Stimulated activated naive CD8-positive, alpha-beta T cell treated with anti-CD3 and anti-CD28 coated beads, Interleukin-15, Interleukin-2, amounts not matched to agents 100 U/mL and 50 U/mL, for 24 hours (primary cell): ENCODE measurements around the gene ALPI.
"Not testable (repeated sequence)": the region's sequence is repeated elsewhere in the genome, so short reads cannot be mapped to it uniquely, and the experiment has no call there.

Experiments
- ATAC-seq: fragments of 150-1000 bp; cut with Tn5 transposase; one replicate; pipeline ENCODE4 v1.10.0; 2021
- DNase-seq: peaks from one replicate; pipeline ENCODE4 v3.0.0; 2021

ALPI gene

DNA sequence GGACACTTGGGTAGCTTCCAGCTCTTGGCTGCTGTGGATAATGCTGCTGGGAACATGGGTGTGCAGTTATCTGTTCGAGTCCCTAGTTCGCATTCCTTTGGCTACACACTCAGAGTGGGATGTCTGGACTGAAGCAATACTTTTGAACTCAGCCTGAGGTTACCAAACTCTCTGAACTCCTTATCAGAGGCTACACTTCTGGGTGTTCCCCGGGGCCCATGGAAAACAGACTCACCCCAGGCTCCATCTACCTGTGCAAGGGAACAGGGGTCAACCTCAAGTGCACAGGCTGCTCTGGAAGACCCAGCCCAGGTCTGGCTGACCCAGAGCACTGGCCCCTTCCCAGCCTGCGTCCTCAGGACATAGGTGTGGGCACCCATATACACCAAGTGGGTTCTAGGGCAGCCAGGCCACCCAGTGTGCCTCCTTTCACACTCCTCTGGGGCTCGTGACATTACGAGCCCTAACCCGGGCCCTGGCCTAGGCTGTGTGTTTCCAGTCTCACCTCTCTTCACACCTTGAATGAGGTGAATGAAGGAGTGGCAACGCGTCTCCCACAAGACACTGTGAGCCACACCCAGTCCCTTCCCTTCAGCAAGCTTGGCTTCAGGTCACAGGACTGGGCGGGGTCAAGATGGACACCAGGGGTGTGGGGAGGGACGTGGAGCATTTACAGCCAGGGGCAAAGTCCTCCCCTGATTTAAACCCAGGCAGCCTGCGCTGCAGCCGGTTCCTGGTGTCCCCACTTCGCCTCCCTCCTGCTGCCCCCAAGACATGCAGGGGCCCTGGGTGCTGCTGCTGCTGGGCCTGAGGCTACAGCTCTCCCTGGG lies at the start of gene ALPI:
Gene ALPI, plus strand, starts transcription at position 728 of the 830 bp plus-strand sequence. Its CDS starts 47 bp downstream, at position 775.
- no peak for ATAC-seq

DNA sequence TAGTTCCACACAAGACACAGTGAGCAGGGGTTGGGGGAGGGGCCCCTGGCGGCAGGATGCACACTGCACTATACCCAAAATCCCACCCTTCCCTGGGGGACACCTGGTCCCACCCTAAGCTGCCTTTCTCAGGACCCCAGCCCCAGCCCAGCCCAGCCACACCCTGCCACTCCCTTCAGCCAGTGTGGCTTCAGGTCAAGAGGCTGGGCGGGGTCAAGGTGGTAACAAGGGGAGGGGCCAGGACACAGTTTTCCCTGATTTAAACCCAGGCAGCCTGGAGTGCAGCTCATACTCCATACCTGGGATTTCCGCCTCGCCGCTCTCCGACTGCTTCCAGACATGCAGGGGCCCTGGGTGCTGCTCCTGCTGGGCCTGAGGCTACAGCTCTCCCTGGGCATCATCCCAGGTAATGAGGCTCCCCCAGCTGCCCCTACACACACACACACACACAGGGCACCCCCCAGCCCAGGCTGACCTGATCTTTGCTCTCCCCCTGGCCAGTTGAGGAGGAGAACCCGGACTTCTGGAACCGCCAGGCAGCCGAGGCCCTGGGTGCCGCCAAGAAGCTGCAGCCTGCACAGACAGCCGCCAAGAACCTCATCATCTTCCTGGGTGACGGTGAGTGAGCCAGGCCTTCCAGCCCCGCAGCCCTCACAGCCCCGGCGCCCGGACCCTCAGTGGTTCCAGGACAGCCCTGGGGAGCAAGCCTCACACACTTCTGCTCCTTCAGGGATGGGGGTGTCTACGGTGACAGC lies 49.2 kb upstream of the ALPI start, which contains the start of gene ALPG:
Gene ALPG, plus strand, starts transcription at position 289 of the 755 bp plus-strand sequence. Its CDS starts 51 bp downstream, at position 340.
- DNase-seq = no peak

More for the DNA sequence above, at the start of gene ALPI:
- peak; percentile 1 for DNase-seq

DNA sequence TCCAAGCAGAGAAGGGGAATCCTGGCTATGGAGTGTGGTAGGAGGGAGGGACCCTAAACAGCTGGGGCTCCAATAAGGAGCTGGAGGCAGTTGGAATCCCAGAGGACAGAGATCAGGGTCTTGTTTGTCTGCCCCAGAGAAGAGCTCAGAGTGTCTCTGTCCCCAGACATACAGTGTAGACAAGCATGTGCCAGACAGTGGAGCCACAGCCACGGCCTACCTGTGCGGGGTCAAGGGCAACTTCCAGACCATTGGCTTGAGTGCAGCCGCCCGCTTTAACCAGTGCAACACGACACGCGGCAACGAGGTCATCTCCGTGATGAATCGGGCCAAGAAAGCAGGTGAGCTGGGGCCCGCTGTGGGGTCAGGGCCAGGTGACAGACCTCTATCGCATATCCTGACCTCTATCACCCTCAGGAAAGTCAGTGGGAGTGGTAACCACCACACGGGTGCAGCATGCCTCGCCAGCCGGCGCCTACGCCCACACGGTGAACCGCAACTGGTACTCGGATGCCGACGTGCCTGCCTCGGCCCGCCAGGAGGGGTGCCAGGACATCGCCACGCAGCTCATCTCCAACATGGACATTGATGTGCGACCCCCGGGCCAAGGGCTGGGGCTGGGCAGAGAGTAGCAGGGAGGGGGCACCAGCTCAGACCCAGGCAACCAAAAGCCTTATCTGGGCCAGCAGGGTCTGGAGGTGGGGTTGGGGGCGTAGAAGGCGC lies 48.4 kb upstream of the ALPI start:
- not testable (repeated sequence) for DNase-seq, ATAC-seq

More for the DNA sequence above, 49.2 kb upstream of the ALPI start, which contains the start of gene ALPG:
- ATAC-seq = no peak

DNA sequence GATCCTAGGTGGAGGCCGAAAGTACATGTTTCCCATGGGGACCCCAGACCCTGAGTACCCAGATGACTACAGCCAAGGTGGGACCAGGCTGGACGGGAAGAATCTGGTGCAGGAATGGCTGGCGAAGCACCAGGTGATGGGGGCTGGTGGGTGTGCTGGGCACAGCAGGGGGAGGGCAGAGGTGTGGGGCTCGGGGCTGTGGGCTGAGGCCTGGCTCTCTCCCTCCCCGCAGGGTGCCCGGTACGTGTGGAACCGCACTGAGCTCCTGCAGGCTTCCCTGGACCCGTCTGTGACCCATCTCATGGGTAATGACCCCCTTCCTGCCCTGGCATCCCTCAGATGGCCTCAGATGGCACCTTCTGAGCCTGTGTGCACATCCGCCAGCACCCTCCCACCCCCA lies 47.7 kb upstream of the ALPI start:
- ATAC-seq, DNase-seq: not testable (repeated sequence)

DNA sequence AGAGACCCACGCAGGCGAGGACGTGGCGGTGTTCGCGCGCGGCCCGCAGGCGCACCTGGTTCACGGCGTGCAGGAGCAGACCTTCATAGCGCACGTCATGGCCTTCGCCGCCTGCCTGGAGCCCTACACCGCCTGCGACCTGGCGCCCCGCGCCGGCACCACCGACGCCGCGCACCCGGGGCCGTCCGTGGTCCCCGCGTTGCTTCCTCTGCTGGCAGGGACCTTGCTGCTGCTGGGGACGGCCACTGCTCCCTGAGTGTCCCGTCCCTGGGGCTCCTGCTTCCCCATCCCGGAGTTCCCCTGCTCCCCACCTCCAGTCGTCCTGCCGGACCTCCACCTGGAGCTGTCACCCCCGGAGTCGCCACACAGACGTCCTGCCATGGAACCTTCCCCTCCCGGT lies 46.3 kb upstream of the ALPI start:
- not testable (repeated sequence) for ATAC-seq, DNase-seq

DNA sequence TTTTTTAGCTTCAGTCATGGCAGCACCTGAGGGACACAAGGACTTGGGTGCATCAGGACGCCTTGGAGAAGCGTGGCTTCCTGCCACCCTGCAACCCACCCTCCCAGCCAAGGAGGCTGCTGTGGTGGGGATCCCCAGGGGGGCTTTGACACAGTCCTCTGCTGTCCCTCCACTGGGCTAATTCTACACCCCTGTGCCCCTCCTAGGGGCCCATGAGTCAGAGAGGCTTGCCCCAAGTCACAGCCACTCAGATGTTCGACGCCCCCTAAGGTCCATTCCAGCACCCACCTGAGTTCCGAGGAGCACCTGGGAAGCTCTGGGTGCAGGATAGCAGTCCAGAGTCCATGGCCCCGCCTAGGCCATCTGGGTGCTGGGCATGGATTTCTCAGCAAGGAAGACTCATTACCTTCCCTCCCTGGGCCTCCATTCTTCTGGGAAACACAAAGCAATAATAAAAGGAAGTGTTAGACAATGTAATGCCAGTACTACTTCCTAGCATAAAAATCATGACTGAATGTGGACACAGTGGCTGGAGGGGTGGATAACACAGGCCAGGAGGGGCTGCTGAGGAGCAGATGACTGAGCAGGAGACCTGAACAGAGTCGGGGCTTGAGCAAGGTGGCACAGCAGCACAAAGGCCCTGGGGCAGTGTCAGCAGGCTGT lies 45.6 kb upstream of the ALPI start:
- DNase-seq (no peak), ATAC-seq (no peak)

DNA sequence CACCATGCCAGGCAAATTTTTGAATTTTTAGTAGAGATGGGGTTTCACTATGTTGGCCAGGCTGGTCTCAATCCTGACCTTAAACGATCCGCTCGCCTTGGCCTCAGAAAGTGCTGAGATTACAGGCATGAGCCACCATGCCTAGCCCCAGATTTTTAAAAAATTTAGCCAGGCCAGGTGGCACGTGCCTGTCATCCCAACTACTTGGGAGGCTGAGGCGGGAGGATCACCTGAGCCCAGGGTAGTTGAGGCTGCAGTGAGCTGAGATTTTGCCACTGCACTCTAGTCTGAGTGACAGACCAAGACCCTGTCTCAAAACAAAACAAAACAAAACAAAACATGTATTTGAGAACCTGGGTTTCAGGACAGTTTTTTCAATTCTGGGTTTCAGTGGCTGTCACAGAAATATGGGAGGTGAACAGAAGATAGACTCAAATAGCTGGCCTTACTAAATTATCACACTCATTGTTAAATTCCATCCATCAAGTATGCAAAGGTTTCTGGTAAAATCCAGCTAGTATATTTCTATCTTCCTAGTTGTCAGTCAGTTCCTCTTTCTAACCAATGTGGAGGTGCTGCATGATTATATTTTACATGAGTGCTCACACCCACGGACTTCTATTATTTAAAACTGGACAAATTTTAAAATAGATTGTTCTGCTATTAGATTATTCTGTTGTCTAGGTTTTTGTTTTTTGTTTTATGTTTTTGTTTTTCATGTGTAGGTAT lies 43.9 kb upstream of the ALPI start:
- no peak for ATAC-seq
- DNase-seq = no peak

DNA sequence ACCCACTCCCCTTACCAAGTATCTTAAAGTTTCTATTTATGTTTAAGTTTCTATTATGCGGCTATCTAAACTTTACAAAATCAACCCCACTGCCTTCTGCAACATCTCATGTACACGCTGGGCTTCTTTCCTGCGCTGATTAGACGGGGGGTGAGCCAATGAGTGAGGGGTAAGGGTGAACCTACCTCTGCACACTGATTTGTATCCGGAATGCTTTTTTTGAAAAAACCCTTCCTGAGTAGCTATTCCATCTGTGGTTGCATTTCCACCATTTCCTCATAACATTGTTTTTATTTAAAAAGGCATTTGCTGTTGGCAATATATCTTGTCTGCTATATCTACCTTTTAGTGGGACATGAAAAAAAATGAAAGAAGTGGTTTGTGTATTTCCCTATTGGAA lies 43.0 kb upstream of the ALPI start:
- DNase-seq (no peak), ATAC-seq (no peak)

DNA sequence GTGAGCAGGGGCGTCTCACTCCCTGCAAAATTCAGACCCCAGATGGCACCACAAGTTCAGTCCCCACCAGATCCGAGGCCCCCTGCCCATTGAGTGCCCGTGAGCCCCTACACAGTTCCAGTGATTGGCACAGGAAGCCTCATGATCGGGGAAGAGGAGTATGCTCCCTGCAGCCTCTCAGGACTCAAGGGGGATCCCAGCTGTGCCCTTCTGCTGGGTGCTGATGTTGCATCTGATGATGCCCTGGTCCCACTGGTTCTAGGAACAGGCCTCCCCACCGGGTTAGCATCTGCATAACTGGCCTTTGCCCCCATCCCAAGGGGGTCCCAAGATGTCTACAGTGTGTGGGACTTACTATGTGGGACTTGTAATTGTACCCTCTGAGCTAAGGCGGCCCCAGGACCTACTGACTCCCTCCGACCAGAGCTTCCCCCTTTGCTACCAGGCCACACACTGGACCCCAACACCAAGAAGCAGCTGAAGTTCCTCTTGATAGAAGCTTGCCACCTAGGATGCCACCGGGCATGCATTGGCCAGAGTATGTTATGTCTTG lies 40.7 kb upstream of the ALPI start:
- ATAC-seq (no peak), DNase-seq (no peak)

DNA sequence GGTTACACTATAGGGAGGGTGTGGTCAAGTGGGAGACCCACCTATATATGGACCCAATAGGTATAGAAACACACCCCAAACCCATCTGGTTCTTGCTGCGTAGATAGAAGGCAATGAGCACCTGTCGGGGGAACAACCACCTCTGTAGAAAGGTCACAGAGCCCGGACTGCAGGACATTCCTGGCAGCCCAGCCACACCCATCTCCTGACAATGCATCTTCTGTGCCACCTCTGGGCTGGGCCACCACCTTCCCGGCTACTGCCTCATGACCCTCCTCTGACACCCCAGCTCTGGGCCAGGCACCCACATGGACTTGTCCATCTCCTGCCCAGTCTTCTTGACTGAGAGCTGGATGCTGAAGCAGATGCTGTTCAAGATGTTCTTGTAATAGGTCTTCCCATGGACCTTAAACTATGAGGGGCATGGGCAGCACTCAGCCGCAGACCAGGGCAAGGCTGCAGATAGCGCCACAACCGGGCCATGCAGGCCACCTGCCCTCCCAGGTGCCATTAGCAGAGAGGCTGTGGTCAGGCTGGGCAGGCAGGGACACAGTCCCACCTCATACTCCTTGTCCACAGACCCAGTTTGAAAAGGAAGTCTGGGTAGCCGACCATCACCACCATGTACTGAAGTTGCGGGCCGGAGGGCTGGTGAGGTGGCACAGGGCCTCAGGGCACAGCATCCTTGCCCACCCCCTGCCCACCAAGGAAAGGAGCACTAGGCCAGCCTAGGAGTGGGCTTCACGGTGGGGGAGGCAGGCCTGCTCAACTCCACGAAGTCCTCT lies 40.0 kb upstream of the ALPI start:
- no peak for ATAC-seq
- no peak for DNase-seq

DNA sequence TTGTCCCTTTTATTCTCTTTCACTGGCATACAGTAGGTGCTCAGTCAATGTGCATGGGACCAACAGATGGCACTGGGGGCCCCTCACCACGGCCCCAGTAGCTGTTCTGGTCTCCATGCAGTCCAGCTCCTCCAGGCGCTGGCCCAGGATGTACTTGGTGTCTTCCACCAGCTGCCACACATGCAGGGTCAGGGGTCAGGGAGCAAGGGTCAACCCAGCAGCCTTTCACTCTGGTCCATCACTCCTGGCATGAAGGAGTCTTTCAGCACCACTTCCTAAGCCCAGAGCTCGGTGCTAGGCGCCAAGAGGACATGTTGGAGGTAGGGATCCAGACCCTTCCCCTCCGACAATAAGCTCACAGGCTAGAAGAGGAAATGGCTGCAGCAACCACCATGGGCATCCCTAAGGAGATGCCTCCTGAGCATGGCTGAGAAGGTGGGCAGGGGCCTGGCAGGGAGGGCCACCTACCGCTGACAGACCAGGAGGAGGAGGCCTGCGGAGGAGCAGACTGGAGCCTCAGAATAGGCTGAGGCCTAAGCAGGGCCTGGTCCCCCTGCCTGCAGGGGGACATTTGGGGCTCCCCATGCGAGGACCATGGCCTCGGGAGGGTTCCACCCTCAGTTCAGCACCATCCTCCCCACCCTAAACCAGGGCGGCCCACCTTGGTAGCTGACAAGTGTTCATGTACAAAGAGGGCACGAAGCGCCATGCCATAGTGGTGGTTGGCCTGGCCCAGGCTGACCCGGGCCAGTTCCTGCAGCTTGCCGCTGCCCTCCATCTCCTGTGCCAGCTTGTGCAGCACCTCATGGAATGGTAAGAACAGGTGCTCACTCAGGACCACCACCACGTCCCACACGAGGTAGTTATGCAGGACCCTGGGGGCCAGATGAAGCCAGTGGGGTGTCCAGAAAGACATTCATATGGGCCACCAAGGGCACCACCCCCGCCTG lies 39.2 kb upstream of the ALPI start:
- ATAC-seq (no peak), DNase-seq (no peak)

DNA sequence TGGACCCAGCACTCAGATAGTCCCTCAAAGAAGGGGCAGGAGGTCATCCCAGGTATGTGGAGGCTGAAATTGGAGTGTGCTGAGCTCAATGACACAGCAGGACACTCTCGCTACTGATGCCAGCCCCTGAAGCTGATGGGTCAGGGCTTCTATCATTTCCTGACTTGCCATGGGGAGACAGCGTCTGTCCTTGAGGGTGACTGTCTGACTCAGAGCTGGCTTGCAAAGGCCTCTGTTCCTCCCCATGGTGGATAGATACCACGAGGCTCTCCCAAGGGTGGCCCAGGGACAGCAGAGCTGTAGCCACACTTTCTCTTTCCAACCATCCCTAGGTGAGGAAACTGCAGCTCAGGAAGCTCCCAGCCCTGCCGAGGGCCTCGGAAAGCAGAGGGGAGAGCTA lies 38.5 kb upstream of the ALPI start:
- no peak for DNase-seq
- no peak for ATAC-seq

DNA sequence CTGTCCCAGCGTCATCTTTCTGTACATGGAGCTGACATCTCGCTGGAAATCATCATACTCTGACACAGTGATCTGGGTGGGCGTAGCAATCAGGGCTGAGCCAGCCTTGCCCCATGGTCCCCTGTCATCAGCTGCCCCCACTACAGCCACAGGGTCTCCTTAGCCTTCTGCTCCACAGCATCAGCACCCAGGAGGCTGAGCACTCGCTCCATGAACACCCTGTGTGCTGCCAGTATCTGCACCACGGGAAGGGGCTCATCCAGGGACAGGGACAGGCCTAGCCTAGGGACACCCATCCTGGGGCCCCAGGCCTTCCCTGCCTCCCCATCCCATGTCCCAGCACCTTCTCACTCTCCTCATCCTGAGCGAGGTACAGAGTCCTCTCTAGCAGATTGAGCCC lies 37.9 kb upstream of the ALPI start:
- ATAC-seq (no peak), DNase-seq (no peak)

DNA sequence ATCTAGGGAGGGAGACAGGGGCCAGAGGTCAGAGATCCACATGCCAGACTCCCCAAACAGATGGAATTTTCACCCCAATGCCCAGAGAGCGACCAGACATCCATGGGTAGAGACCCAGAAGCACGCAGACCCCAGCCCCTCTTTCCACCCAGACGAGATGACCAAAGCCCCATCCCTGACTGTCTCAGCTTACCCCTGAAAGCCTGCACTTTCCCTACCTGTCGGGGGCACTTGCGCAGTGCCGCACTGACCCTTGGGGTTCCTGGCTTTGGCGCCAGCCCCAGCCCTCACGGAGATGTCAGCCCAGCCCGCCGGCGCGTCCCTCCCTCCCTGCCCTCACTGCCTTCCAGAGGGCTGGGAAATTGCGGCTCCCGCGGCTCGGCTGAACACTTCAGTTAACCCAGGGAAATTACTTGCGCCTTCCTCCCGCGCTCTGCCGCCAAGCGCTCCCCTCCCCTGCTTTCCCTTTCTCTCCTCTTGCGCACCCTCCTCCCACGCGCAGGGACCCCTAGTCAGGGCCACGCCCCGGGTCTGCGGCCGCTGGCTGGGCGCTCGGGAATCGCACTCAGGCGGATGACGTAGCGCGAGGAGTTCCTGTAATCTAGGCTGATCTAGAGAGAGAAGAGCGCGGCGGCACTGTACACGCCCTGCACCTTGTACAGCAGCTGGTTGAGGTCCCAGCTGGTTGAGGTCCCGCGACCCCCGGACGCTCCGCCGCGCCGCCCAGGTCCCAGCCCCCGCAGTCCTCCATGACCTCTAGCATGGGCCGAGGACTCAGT lies 37.3 kb upstream of the ALPI start:
- DNase-seq = peak; percentile 48
- ATAC-seq = peak; percentile 67

DNA sequence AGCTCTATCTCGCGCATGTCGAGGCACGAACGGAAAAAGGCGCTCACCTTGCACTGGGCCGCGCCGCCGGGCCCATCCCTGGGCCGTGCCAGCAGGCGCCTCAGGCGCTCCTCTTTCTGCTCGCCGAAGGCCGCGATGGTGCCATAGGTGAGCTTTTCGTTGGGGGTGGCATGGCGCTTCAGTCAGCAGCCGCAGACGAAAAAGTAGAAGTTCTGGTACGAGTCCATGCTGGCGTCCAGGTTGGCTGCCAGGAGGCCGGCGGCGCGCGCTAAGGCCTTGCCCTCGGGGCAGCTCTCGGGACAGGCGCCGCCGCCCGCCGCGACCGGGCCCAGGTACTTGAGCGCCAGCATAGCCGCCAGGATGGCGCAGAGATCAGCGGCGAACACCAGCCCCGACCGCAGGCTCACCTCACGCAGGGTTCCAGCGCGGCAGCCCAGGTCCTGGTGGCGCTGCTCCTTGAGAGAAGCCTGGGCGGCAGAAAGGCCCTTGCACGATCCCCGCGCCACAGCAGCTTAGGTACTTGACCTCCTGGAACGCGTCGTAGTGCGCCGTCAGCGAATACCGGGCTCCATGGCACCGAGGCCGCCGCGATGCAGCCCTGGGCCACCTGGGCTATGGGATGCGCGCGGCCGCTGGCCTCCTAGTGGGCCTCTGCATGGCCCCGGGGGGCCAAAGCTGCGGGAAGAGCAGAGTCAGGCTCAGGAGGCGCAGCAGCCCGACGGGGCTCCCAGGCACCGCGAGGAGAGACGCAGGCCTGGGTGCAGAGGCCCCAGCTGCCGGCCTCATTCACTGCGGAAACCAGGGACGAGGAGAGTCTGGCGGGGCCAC lies 36.5 kb upstream of the ALPI start:
- peak; percentile 59 for ATAC-seq
- peak; percentile 27 for DNase-seq

DNA sequence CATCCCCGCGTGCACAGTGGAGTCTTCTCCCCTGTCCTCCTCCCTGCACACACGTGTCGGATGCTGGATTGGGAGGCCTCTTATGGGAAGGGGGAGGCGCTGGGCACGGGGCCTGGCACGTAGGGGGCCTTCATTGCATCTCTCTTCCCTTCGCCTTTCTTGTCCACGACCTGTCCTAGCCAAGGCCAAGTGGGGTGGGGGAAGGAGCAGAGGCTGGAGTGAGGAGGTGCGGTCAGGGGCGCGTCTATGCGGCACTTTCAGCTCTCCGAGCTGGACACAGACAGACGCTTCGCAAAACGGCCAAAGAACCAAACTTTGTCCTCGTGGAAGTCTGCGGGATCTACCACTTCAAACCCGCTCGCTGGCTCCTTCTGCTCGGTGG lies 35.9 kb upstream of the ALPI start:
- ATAC-seq (no peak), DNase-seq (no peak)
